Measurements from ENCODE around the gene STON2.
"Not testable (repeated sequence)": the region's sequence is repeated elsewhere in the genome, so short reads cannot be mapped to it uniquely, and the experiment has no call there.

The STON2 gene, protein sequence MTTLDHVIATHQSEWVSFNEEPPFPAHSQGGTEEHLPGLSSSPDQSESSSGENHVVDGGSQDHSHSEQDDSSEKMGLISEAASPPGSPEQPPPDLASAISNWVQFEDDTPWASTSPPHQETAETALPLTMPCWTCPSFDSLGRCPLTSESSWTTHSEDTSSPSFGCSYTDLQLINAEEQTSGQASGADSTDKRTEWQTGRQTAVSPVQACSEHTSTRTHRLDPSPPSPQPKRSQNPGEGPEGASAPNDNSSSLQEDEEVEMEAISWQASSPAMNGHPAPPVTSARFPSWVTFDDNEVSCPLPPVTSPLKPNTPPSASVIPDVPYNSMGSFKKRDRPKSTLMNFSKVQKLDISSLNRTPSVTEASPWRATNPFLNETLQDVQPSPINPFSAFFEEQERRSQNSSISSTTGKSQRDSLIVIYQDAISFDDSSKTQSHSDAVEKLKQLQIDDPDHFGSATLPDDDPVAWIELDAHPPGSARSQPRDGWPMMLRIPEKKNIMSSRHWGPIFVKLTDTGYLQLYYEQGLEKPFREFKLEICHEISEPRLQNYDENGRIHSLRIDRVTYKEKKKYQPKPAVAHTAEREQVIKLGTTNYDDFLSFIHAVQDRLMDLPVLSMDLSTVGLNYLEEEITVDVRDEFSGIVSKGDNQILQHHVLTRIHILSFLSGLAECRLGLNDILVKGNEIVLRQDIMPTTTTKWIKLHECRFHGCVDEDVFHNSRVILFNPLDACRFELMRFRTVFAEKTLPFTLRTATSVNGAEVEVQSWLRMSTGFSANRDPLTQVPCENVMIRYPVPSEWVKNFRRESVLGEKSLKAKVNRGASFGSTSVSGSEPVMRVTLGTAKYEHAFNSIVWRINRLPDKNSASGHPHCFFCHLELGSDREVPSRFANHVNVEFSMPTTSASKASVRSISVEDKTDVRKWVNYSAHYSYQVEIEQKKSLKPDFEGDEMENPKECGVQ

DNA sequence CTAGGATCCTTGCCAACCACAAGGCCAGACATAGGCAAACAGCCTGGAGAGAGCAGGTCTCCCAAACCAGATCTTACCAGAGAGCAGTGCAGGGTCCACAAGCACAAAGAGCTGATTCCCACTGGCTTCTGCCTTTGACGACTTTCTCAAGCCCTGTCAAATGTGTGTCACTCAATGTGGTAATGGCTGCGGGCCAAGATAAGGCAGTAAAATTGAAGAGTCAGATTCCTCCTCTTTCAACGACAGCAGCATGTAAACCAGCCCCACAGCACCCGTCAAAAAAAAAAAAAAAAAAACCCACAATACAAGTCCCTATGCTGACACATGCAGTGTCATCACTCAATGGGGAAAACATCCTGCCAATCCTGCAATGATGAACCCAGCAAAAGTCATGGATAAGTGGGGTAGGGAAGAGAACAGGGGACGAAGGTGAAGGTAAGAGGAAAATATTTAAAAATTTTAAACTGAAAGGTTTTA is at the start of gene STON2:
Gene STON2 (minus strand): TSS at position 123 of the 477 bp plus-strand sequence. CDS start 1,942 bp downstream, outside the sequence.
- no peak for DNase-seq (ENCODE audit: low read depth in 2 of 2)

DNA sequence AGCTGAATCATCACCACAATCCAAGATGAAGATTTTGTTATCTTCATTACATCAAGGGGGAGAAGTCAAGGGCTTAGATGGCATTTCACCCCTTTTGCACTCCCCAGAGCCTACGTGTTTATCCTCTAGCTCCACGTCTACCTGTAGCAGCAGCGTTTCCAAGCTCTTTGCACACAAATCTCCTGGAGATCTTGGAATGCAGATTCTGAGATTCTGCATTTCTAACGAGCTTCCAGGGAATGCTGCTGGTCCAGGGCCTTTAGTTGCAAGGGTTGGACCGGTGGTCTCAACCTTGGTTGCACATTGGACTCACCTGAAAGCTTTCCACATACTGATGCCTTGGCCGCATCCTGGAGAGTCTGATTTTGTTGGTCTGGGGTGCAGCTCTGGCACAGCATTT is 49.5 kb upstream of the STON2 start:
- no peak for DNase-seq (ENCODE audit: low read depth in 2 of 2)

DNA sequence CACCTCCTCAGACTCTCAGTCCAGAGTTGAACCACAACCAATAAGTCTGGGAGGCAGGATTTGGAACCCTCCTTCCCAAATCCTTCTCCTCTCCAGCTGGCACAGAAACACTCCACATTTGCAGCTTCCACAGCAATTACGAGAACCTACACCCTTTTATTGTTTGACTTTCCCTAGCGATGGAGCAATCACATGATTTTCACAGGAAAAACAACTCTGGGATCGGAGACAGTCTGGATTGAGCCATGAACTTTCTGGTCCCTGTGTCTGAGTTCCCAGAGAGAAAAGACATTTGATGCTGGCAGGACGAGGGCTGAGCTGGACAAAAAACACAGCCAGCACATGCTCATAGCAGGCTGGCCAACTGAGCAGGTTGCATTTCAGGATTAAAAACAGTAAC is 49.0 kb upstream of the STON2 start:
- no peak for DNase-seq (ENCODE audit: low read depth in 2 of 2)

DNA sequence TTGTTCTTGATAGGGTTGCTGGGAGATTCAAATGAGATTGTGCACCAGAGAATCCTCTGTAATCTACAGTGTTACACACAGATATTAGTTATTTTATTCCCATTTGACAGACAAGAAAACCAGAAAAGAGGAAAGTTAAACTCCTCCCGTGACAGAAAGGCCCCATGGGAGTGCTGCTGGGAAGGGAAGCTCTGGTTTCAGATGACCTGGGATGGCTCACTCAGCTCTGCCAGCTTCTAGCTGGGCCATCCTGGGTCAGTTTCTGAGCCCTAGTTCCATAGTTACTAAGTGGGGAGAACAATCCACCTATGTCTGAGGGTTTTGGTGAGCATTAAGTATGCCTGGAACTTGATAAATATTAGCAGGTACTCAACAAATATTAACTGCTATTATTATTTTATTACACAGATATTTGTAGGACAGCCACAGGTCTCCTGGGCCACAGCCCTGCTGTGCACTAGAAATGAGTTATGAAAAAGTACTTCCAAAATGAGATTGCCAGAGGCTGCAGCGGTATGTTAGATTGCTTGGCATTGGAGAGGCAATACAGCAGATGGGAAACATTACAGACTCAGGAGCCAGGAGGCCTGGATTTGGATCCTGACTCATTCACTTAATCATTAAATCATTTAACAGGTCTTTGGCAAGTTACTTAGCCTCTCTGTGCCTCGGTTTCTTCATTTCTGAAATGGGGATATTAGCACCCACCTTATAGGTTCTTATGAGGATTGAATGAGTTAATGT is 47.1 kb upstream of the STON2 start:
- DNase-seq (ENCODE audit: low read depth in 2 of 2): no peak

DNA sequence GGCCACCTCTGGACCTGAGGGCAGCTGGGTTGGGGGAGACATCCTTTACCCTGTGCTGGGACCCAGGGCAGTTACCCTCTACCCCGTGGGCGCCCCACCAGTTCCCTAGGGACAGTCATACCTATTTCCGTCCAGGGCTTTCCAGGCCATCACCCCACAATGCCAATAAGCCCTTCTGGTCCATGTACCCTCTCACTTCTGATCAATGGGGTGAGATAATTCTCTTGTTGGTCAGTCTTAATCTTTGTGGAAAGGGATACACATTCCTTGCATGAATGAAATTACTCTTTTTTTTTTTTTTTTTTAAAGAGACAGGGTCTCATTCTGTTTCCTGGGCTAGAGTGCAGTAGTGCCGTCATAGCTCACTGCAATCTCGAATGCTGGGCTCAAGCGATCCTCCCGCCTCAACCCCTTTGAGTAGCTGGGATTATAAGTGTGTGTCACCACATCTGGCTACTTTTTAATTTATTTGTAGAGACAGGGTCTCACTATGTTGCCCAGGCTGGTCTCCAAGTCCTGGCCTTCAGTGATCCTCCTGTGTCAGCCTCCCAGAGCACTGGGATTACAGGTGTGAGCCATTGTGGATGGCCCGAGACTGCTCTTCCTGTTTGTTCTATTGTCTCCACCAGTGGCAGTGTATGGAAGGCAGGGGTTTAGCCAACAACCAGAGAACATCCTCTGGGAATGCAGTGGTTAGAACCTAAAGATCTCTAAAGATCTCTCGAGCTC is 46.3 kb upstream of the STON2 start:
- DNase-seq (ENCODE audit: low read depth in 2 of 2): no peak

DNA sequence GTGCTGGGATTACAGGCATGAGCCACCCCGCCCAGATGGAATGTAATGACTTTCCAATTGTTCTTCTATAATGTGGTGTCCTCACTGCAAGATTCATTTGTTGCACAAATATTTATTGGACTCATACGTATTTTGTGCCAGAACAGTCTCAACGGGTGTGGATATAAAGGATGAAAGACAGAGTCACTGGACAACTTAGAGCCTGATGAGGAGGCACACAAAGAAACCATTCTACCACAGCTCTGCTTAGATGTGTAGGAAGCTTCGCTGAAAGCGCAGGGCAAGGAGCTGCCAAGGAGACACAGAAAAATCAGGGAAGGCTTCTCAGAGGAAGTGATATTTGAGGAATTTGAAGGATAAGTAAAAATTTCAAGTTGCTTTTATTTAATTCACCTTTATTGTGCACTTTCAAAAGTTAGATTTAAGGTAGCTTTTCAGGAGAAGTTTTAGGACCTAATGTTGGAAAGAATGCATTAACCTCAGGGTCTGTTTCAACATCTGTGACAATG is 41.6 kb upstream of the STON2 start:
- DNase-seq (ENCODE audit: low read depth in 2 of 2): no peak

DNA sequence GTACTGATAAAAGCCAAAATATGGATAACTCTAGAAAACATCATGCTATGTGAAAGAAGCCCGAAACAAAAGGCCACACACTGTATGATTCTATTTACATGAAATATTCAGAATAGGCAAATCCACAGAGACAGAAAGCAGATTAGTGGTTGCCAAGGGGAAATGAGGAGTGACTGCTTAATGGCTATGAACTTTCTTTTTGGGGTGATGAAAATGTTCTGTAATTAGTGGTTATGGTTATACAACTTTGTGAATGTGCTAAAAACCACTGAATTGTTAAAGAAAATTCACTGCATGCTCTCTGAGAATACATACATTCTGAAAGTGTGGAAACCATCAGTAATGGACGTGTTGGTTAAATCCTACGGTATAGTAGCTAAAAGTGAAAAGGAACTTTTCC is 39.9 kb upstream of the STON2 start:
- no peak for DNase-seq (ENCODE audit: low read depth in 2 of 2)

DNA sequence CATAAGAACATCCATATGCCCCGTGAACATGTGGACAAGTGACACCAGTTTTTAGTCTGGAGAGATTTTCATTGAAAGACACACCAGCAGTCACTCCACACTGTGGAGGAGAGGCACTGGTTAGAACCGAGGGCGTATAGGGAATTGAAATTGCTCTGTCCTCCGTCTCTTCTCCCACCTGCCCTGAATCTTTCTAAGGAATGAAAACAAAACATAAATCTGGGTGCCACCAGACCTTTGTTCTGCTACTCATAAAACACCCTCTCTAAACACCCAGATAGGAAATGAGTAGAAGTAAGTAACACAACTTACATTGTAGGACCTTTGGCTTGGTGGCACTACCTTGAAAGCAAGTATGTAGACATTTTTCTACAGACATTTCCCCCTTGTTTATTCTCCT is 37.1 kb upstream of the STON2 start:
- DNase-seq (ENCODE audit: low read depth in 2 of 2): no peak

DNA sequence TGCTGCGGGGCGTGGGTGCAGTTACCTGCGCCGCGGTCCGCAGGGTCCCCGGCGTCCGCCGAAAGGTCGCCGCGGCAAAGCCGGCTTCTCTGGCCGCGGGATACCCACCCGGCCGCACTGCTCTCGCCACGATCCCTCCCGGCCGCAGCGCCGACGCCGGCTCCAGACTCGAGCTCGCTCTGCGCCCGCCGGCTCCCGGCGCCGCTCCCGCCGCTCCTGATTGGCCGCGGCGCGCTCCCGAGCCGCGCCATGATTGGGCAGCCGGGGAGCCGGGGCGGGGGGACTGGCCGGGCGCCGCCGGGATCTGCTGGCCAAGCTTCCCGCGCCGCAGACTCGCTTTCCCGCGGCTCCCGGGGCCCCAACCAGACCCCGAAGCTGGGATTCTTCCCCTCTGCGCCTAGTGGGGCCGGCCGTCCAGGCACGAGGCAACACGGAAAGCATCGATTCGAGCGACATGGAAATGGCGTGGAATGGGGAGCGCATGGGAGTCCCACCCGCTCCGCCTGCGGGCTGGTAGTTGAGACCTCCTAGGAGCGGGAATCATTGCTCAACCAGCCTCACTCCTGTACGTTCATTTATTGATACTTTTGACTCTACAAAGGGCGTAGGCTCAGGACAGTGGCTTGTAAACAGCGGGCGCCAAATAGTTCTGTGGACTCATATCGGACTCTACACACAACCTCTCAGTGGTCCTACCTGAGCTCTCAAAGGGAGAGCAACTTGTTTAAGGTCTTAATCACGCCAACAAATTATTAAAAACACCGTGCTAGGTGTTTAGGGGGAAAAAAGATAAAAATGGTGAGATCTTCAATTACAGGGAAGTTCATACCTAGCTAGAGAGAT is 36.4 kb upstream of the STON2 start:
- DNase-seq (ENCODE audit: low read depth in 2 of 2): no peak

DNA sequence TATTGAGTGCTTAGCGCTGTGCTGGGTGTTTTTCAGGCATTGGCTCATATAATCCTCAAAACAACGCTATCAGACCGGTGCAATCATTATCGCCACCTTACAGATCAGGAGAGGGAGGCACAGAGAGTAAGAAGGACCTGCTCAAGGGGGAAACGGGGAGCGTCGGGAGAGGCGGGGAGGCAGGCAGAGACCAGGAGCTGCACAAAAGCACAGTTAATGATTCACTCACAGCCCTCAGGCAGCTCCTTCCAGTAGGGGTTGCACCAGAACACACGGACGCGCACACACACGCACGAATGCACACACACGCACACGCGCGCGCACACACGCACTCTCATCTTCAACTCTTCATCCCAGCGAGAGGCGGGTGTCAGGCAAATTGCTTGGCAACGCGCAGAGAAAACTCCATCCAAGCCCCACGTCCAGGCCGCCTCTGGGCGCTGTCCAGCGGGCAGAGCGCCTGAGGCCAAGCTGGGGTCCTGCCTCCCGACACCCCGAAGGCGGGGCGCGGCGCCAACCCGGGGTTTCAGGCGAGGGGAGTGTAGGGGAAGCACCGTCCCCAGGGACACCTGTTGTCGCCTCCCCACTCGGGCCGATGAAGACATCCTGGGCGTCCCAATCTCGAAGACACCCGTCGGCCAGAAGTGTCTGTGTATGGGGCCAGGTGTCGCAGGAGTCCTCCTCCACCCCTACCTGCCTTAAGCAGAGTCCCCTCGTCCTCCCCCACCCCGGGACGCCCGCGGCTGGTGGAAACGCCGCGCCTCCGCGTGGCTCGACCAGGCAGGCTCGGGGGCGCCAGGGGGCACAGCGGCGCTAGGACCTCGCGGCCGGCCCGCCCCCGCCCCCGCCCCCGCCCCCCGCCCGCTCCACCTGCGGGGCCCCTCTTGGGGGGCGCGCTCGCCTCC is 35.5 kb upstream of the STON2 start:
- DNase-seq (ENCODE audit: low read depth in 2 of 2): no peak

DNA sequence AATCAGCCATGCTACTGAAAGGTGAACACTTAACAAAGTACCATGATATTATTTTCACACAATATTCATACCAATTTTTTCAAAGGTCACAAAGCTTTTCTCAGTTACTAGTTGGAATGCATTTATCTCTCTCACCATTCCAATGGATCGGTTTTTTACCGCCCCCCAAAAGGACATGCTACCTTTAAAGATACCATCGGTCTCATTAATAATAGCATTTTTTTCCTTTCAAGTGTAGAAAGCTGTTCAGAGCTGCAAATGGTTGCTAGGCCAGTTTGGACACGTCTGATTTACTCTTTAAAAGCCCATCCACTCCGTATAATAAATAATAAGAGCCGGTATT is 34.9 kb upstream of the STON2 start:
- DNase-seq (ENCODE audit: low read depth in 2 of 2): no peak

DNA sequence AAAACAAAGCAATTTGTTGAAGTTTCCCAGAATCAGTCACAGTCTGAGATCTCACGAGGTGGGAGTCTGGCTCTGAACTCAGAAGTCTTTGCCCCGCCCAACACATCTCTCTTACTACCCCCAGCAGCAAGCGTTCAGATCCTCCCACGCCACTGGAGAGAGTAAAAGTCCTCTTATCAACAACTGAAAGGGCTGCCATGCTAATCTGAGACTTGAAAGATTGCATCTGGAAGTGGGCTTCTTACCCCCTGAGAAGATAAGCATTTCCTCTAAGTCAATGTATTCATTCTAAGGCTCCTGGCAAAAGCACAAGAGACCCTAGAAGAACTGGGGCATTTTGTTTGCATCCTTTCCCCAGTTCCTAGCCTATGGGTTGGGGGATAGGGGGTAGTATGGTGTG is 34.1 kb upstream of the STON2 start:
- no peak for DNase-seq (ENCODE audit: low read depth in 2 of 2)

DNA sequence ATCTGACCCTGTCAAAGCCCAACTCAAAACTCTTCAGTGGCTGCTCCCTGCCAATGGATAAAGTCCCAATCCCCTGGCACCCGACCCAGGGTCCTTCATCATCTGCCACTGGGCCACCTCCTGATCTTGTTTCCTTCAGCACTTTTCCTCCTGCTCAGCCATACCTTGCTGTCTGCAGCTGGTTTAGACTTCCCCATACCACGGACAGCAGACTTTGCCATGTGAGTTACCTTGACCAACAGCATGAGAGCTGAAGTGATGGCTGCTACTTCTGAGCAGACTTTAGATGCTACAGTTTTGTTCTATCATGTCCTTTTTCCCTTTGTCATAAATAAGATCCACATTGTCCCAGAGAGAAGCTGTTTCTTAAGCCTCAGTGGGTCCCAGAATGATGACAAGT is 33.3 kb upstream of the STON2 start:
- no peak for DNase-seq (ENCODE audit: low read depth in 2 of 2)

DNA sequence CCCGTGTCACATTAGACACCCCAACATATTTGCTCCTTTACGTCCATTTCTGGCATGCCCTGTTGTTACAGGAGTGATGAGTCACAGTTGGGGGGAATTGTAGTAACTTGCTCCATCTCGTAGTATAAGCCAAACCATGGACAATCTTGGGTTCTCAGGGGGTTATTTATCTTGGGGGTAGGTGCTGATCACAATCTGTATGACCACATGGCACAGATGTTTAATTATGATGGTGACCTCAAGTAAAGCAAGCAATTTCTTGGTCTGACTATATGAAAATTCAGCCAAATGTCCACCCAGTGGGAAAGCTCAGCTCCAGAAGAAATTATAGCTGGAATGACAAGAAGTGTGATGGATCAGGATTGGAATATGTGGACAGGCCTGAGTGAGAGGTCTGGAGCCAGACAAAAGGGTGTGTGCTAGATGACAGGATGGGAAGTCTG is 32.1 kb upstream of the STON2 start:
- no peak for DNase-seq (ENCODE audit: low read depth in 2 of 2)

DNA sequence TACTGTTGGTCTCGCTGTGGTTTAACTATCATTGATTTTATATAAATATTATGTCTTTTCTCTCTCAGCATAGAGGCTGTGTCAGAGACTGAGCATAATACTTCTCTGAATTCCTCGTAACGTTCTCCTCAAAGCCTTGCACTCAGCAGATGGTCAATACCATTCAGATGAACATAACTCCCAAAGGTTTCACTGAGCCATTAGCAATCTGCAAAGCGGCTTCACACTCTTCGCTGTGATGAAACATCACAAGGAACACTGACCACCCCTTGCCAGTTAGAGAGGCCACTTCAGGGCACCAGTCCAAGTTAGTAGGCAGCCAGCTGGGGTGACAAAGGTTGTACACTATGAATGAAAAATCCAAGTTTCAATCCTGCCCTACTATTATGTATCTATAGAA is 30.1 kb upstream of the STON2 start:
- no peak for DNase-seq (ENCODE audit: low read depth in 2 of 2)

DNA sequence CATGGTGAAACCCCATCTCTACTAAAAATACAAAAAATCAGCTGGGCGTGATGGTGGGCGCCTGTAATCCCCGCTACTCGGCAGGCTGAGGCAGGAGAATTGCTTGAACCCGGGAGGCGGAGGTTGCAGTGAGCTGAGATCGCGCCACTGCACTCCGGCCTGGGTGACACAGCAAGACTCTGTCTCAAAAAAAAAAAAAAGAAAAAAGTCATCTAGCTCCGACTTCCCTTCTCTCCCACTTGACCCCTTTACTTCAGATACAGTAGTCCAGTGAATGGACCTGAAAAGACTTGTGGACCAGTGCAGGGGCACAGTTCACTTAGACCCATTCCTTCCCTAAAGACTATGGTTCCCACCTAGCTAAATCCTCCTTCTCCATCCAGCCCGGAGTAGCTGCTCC is 29.6 kb upstream of the STON2 start:
- not testable (repeated sequence) for DNase-seq (ENCODE audit: low read depth in 2 of 2)

DNA sequence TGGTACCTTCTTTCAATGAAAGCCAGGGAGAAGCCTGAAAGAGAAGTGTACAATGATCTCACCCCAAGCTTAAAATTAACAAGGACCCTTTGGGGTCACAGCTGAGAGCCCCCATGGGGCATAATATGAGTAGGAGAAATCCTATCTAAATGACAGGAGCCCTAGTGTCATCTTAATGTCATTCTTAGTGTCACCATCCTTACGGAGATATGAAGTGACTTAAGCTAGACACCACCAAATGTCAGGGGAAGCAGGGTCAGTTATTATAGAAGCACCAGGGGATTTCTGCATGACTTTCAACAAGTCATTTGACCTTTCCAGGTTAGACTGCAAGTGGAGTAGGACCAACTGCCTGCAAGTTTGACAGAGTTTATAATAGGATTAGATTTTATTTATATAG is 28.9 kb upstream of the STON2 start:
- no peak for DNase-seq (ENCODE audit: low read depth in 2 of 2)

DNA sequence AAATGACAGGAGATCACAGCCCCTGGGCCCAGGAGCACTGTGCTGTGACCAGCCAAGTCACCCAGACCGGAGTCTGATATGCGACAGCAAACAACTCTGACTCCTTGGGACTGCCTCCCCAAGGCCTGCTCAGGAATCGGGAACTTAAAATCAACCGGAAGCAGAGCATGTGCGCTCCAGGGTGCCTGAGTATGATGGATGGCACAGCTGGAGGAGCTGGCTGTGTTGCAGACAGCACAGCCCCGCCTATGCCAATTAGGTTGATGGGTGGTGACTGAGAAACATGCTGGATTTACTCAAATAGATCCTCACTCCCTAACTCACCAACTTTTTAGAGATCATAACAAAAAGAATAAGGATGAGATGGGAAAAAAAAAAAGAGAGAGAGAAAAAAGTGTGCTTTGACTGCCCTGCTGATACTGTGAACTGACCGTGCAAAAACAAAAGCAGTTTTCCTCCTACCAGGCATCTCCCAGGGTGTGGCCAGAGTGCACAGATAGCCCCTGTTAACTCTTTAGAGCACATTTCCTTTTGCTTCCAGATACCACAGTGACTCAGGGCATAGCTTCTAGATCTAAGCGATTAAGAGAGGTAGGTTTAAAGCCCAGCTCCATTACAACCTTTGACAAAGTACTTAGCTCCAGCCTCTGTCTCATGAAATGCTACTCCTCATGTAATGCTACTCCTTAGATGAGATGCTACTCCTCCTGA is 27.4 kb upstream of the STON2 start:
- no peak for DNase-seq (ENCODE audit: low read depth in 2 of 2)

DNA sequence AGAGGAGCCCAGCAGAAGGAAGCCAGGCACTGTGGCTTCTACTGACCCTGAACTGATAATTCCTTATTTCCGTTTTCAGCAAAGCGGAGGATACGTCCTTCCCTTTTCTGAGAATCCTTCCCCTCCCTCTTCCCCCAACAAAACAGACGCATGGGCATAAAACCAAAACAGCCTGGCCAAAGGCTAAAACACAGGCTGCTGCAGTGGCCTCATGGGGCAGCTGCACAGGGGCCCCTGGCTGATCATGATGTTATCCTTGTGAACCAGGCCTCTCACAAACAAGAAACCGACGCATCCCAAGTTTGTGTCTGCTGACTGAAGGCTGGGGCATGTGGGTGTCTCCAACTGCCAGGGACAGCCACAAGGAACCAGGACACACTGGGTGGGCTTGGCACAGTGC is 23.4 kb upstream of the STON2 start:
- DNase-seq (ENCODE audit: low read depth in 2 of 2): no peak

All from activated CD8-positive, alpha-beta memory T cell treated with anti-CD3 and anti-CD28 coated beads for 4 hours (primary cell).